Liver (tissue), 9 donors: ENCODE data around the gene VSNL1. TPM values are rescaled to one million over a fixed set of nuclear protein-coding genes. Genes with fewer than 3 reads are reported as not detected.

ENCODE experiments used
- DNase-seq: peaks from one replicate; pipeline ENCODE4 v3.0.0-alpha.2; 2017; ENCODE audit warnings: low spot score
- H3K27ac ChIP-seq, 2 donors: one replicate each; pipeline ENCODE4 v1.7.0; 2013; ENCODE audit warnings: inconsistent platforms in 2 of 2, low read length in 2 of 2, control low read depth in 1 of 2, low read depth in 1 of 2, mild to moderate bottlenecking in 1 of 2
- H3K27me3 ChIP-seq, 4 donors: one replicate each; pipeline versions ENCODE4 v1.6.1 to v1.7.0; 2013; ENCODE audit warnings: low read length in 3 of 4, inconsistent platforms in 1 of 4, mild to moderate bottlenecking in 1 of 4, moderate library complexity in 1 of 4; ENCODE audit not compliant: control insufficient read depth in 4 of 4, insufficient read depth in 4 of 4
- H3K36me3 ChIP-seq, 4 donors: one replicate each; pipeline versions ENCODE4 v1.6.1 to v1.7.0; 2013; ENCODE audit warnings: low read length in 3 of 4, mild to moderate bottlenecking in 3 of 4, low read depth in 1 of 4, moderate library complexity in 1 of 4; ENCODE audit not compliant: control insufficient read depth in 4 of 4, insufficient read depth in 3 of 4
- H3K4me1 ChIP-seq, 4 donors: one replicate each; pipeline versions ENCODE4 v1.6.1 to v1.7.0; 2013; ENCODE audit warnings: low read length in 3 of 4, mild to moderate bottlenecking in 3 of 4, moderate library complexity in 1 of 4; ENCODE audit not compliant: control insufficient read depth in 4 of 4, insufficient read depth in 4 of 4
- H3K4me3 ChIP-seq, 3 donors: one replicate each; pipeline versions ENCODE4 v1.6.1 to v1.7.0; 2013; ENCODE audit warnings: low read length in 3 of 3, control low read depth in 1 of 3, low read depth in 1 of 3, mild to moderate bottlenecking in 1 of 3
- H3K9ac ChIP-seq, 2 donors: one replicate each; pipeline ENCODE4 v1.7.0; 2013; ENCODE audit warnings: low read length in 2 of 2, mild to moderate bottlenecking in 2 of 2, moderate library complexity in 2 of 2, control low read depth in 1 of 2, low read depth in 1 of 2
- H3K9me3 ChIP-seq, 4 donors: one replicate each; pipeline versions ENCODE4 v1.6.1 to v1.7.0; 2013; ENCODE audit warnings: low read length in 3 of 4; ENCODE audit not compliant: control insufficient read depth in 4 of 4
- ATF3 ChIP-seq: IDR thresholded peaks from 2 replicates; pipeline ENCODE4 v1.6.1; 2016; ENCODE audit warnings: antibody characterized with exemption
- CTCF ChIP-seq: fragments of 150-350 bp; IDR thresholded peaks from 2 replicates; pipeline ENCODE4 v1.5.1; 2017; ENCODE audit warnings: improper control_type of control experiment, low read depth, low read length; ENCODE audit not compliant: missing input control
- EGR1 ChIP-seq, 2 donors: IDR thresholded peaks; 2 replicates each; pipeline ENCODE4 v1.6.1; 2016 to 2018; ENCODE audit warnings: antibody characterized with exemption in 2 of 2, low read depth in 2 of 2
- FOXA1 ChIP-seq: IDR thresholded peaks from 2 replicates; pipeline ENCODE4 v1.6.1; 2016; ENCODE audit warnings: antibody characterized with exemption
- FOXA2 ChIP-seq: IDR thresholded peaks from 2 replicates; pipeline ENCODE4 v1.6.1; 2016; ENCODE audit warnings: antibody characterized with exemption
- GABPA ChIP-seq, 2 donors: IDR thresholded peaks in 1 of 2; conservative IDR thresholded peaks in 1 of 2; 2 replicates each; pipeline ENCODE4 v1.6.1; 2016; ENCODE audit warnings: antibody characterized with exemption in 2 of 2, mild to moderate bottlenecking in 1 of 2, moderate library complexity in 1 of 2
- HNF4A ChIP-seq, 2 donors: conservative IDR thresholded peaks; 2 replicates each; pipeline ENCODE4 v1.6.1; 2016; ENCODE audit warnings: antibody characterized with exemption in 2 of 2, mild to moderate bottlenecking in 2 of 2
- HNF4G ChIP-seq: IDR thresholded peaks from 2 replicates; pipeline ENCODE4 v1.6.1; 2016; ENCODE audit warnings: antibody characterized with exemption
- JUND ChIP-seq, 2 donors: IDR thresholded peaks; 2 replicates each; pipeline ENCODE4 v1.6.1; 2016; ENCODE audit warnings: antibody characterized with exemption in 2 of 2
- MAX ChIP-seq: IDR thresholded peaks from 2 replicates; pipeline ENCODE4 v1.6.1; 2016; ENCODE audit warnings: antibody characterized with exemption
- NR2F2 ChIP-seq: IDR thresholded peaks from 2 replicates; pipeline ENCODE4 v1.6.1; 2016; ENCODE audit warnings: antibody characterized with exemption
- REST ChIP-seq: IDR thresholded peaks from 2 replicates; pipeline ENCODE4 v1.6.1; 2016; ENCODE audit warnings: antibody characterized with exemption, mild to moderate bottlenecking
- RXRA ChIP-seq, 2 donors: IDR thresholded peaks; 2 replicates each; pipeline ENCODE4 v1.6.1; 2017 to 2018; ENCODE audit warnings: antibody characterized with exemption in 2 of 2, mild to moderate bottlenecking in 1 of 2
- SP1 ChIP-seq: IDR thresholded peaks from 2 replicates; pipeline ENCODE4 v1.6.1; 2018; ENCODE audit warnings: antibody characterized with exemption, mild to moderate bottlenecking
- TAF1 ChIP-seq: conservative IDR thresholded peaks from 2 replicates; pipeline ENCODE4 v1.6.1; 2016; ENCODE audit warnings: antibody characterized with exemption, mild to moderate bottlenecking
- YY1 ChIP-seq: IDR thresholded peaks from 2 replicates; pipeline ENCODE4 v1.6.1; 2016; ENCODE audit warnings: antibody characterized with exemption, mild to moderate bottlenecking
- ZBTB33 ChIP-seq: IDR thresholded peaks from 2 replicates; pipeline ENCODE4 v1.6.1; 2016; ENCODE audit warnings: antibody characterized with exemption
- WGBS: extraction: QIAGEN DNeasy Blood & Tissue Kit; methylation state at CpG from one replicate; pipeline ENCODE4 v1.1.7; 2013; 5-methylcytosine and 5-hydroxymethylcytosine counted together
- polyA plus RNA-seq, 2 donors: library from polyadenylated mRNA; stranded (reverse) in 1 of 2; unstranded in 1 of 2; fragments of 200-250 nt in 1 of 2; fragments of >200 nt in 1 of 2; fragmentation: Nextera tagmentation in 1 of 2; extraction: Ambion mirVana in 1 of 2; gene quantifications; one replicate each; pipeline versions ENCODE4 v1.2.1 to v1.2.3, GENCODE V29; 2013 to 2015
- total RNA-seq, 2 donors: library from RNA; depleted of rRNA; stranded (reverse); fragments of >200 nt; gene quantifications; one replicate each; pipeline ENCODE4 v1.2.3, GENCODE V29; 2014
- donor health status: healthy.
- donor health status: healthy.
- donor health status: healthy.
- donor health status: healthy.
- donor health status: healthy.

The VSNL1 gene
- total and polyA plus RNA-seq, 4 donors, result 2.2 to 32.9 (median 6.3) TPM

GRCh38 chr2:17599617-17600016, 59.1 kb downstream of the VSNL1 start:
- WGBS, result 88% methylated on average over 1 of the region's 1 CpG

GRCh38 chr2:17600556-17601204, 60.2 kb downstream of the VSNL1 start:
- no peak for TF ChIP-seq CTCF
- no peak for TF ChIP-seq TAF1
- TF ChIP-seq ATF3, result no peak
- no peak for TF ChIP-seq FOXA1
- no peak for TF ChIP-seq EGR1 (IDR thresholded peaks at IDR 0.05; ENCODE audit: low read depth in 2 of 2)
- no peak for TF ChIP-seq YY1
- no peak for TF ChIP-seq JUND (IDR thresholded peaks at IDR 0.05)
- no peak for TF ChIP-seq ZBTB33
- TF ChIP-seq GABPA (IDR thresholded peaks at IDR 0.05 in 1 of 2, conservative IDR thresholded peaks at IDR 0.05 in 1 of 2), result no peak
- DNase-seq, result no peak
- Histone ChIP-seq H3K4me1 (no peaks in the 10 kb centered on the region), H3K9me3 (no peaks in the 10 kb centered on the region), H3K4me3 (no peak overlapping the region), H3K27me3 (no peaks in the 10 kb centered on the region), H3K36me3 (no peaks in the 10 kb centered on the region), H3K9ac (no peak overlapping the region), H3K27ac (no peak overlapping the region)

More at GRCh38 chr2:17599617-17600016, 59.1 kb downstream of the VSNL1 start:
- Histone ChIP-seq H3K27ac (no peak overlapping the region), H3K9ac (no peak overlapping the region), H3K36me3 (peaks cover 0 to 3% (median 0%) of the 10 kb centered on the region in 4 donors), H3K4me3 (no peak overlapping the region), H3K4me1 (no peaks in the 10 kb centered on the region), H3K9me3 (no peaks in the 10 kb centered on the region), H3K27me3 (no peaks in the 10 kb centered on the region)
- TF ChIP-seq ATF3 (no peak), EGR1 (IDR thresholded peaks at IDR 0.05; ENCODE audit: low read depth in 2 of 2) (no peak), FOXA1 (no peak)
- no peak for DNase-seq

GRCh38 chr2:17604050-17604449, 63.6 kb downstream of the VSNL1 start:
- Histone ChIP-seq H3K36me3 (no peaks in the 10 kb centered on the region), H3K9ac (no peak overlapping the region), H3K9me3 (no peaks in the 10 kb centered on the region), H3K27ac (no peak overlapping the region), H3K4me1 (no peaks in the 10 kb centered on the region), H3K27me3 (no peaks in the 10 kb centered on the region), H3K4me3 (no peak overlapping the region)
- 91% methylated on average over 5 of the region's 5 CpGs for WGBS
- no peak for DNase-seq
- TF ChIP-seq YY1 (no peak), REST (no peak), CTCF (no peak), HNF4G (no peak), MAX (no peak), NR2F2 (no peak), HNF4A (conservative IDR thresholded peaks at IDR 0.05) (no peak), EGR1 (IDR thresholded peaks at IDR 0.05; ENCODE audit: low read depth in 2 of 2) (no peak), RXRA (IDR thresholded peaks at IDR 0.05) (no peak), SP1 (no peak), FOXA2 (no peak), JUND (IDR thresholded peaks at IDR 0.05) (no peak), TAF1 (no peak), FOXA1 (no peak)
